Inflammatory macrophage (primary cell): ENCODE measurements around the gene OR1J4.
A peak's percentile ranks its signal among the peaks of the same experiment; 100 is the strongest.
"Not testable (repeated sequence)": the region's sequence is repeated elsewhere in the genome, so short reads cannot be mapped to it uniquely, and the experiment has no call there.

Experiments used
- DNase-seq, 2 donors: peaks; one replicate each; pipeline ENCODE4 v3.0.0-alpha.2; 2020 to 2022
- total RNA-seq, 18 experiments: gene quantifications; one replicate each; lab custom pipeline; 2026; ENCODE audit warnings: mixed read lengths in 6 of 18, inconsistent platforms in 2 of 18; lab: John Stamatoyannopoulos, UW

Gene OR1J4
- 0 reads per million in 18 experiments for total RNA-seq

- no peak for DNase-seq
Observed at GRCh38 chr9:122518841-122519240, at the start of gene OR1J4. Gene OR1J4 (plus strand): TSS chr9:122519141. CDS start chr9:122519141, 0 bp downstream.

GRCh38 chr9:122474561-122474960, 44.4 kb upstream of the OR1J4 start:
- DNase-seq = no peak

GRCh38 chr9:122475717-122476116, 43.2 kb upstream of the OR1J4 start:
- no peak for DNase-seq

- no peak for DNase-seq
Observed at GRCh38 chr9:122477346-122477745, 41.6 kb upstream of the OR1J4 start.

GRCh38 chr9:122477826-122478225, 41.1 kb upstream of the OR1J4 start, which contains the start of gene OR1J1:
Gene OR1J1 (minus strand): TSS chr9:122477926. CDS start chr9:122477926, 0 bp downstream.
- no peak for DNase-seq

- no peak for DNase-seq
Observed at GRCh38 chr9:122479062-122479461, 39.9 kb upstream of the OR1J4 start.

GRCh38 chr9:122498883-122499288, 20.1 kb upstream of the OR1J4 start:
- peak; percentile 43 to 53 for DNase-seq

- no peak for DNase-seq
Observed at GRCh38 chr9:122506964-122507363, 12.0 kb upstream of the OR1J4 start.

GRCh38 chr9:122510502-122510901, 8.4 kb upstream of the OR1J4 start, which contains the start of gene OR1J2:
Gene OR1J2 (plus strand): TSS chr9:122510802. CDS start chr9:122510802, 0 bp downstream.
- DNase-seq = no peak

GRCh38 chr9:122518226-122518625, 715 bp upstream of the OR1J4 start:
- DNase-seq = no peak

GRCh38 chr9:122519376-122519775, 435 bp downstream of the OR1J4 start:
- no peak for DNase-seq

GRCh38 chr9:122526602-122527001, 7.7 kb downstream of the OR1J4 start:
- DNase-seq = no peak

GRCh38 chr9:122527193-122527592, 8.3 kb downstream of the OR1J4 start, which contains the start of gene OR1N1:
Gene OR1N1 (minus strand): TSS chr9:122527293. CDS start chr9:122527293, 0 bp downstream.
- no peak for DNase-seq

- DNase-seq = not testable (repeated sequence)
Observed at GRCh38 chr9:122531157-122531556, 12.2 kb downstream of the OR1J4 start.

- DNase-seq = no peak
Observed at GRCh38 chr9:122536134-122536533, 17.2 kb downstream of the OR1J4 start.

GRCh38 chr9:122537066-122537465, 18.1 kb downstream of the OR1J4 start:
- not testable (repeated sequence) for DNase-seq

- DNase-seq = no peak
Observed at GRCh38 chr9:122538757-122539156, 19.8 kb downstream of the OR1J4 start.

GRCh38 chr9:122546196-122546595, 27.3 kb downstream of the OR1J4 start:
- no peak for DNase-seq

GRCh38 chr9:122551371-122551770, 32.4 kb downstream of the OR1J4 start:
- no peak for DNase-seq

GRCh38 chr9:122552812-122553211, 33.9 kb downstream of the OR1J4 start, which contains the start of gene OR1N2:
Gene OR1N2 (plus strand): TSS chr9:122553112. CDS start chr9:122553212, 100 bp downstream.
- no peak for DNase-seq

GRCh38 chr9:122561446-122561845, 42.5 kb downstream of the OR1J4 start:
- DNase-seq = no peak

- DNase-seq = no peak
Observed at GRCh38 chr9:122562134-122562760, 43.3 kb downstream of the OR1J4 start.

- DNase-seq = no peak
Observed at GRCh38 chr9:122567901-122568300, 49.0 kb downstream of the OR1J4 start.
